Stimulated activated CD4-positive, alpha-beta T cell treated with anti-CD3 and anti-CD28 coated beads, Interleukin-12 subunit alpha, Interleukin-12 subunit beta, amount 100 ng/mL, for 48 hours (primary cell): ENCODE results near the gene FHAD1.

Source experiments
- DNase-seq, 3 donors: peaks; one replicate each; pipeline ENCODE4 v3.0.0-alpha.2; 2020; ENCODE audit warnings: low read depth in 2 of 3, low spot score in 1 of 3

FHAD1 gene

DNA sequence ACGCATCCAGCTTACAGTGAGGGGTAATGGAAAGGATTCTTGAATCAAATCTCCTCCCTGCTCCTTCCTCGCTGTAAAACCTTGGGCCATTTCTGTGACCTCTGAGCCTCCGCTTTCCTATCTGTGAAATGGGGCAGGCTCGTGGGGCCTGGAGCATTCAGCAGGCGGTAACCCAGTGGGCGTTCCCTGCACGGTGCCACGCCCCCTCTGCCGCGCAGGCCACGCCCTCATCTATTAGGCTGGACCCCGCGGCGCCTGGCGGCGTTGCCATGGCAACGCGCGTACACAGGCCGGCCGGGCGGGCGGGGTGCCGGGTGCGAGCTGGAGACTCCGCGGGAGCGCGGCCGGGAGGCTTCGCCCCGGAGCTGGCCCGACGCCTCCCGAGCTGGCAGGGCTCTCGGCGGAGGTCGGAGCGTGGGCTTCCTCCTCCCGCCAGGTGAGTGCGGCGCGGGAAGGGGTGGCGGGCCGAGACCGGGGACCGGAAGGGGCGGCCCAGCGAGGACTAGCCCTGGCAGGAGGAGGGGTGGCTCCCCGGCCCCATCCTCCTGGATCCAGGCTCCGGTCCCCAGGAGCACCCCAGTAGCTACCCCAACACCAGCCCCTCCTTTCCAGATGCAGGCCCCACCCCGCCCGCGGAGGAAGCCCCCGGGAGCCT is at the start of gene FHAD1:
Gene FHAD1 (plus strand): TSS at position 264 of the 655 bp plus-strand sequence. CDS start 4,562 bp downstream, outside the sequence.
- peak in 2 of 3 donors; percentile 29 to 34 for DNase-seq

DNA sequence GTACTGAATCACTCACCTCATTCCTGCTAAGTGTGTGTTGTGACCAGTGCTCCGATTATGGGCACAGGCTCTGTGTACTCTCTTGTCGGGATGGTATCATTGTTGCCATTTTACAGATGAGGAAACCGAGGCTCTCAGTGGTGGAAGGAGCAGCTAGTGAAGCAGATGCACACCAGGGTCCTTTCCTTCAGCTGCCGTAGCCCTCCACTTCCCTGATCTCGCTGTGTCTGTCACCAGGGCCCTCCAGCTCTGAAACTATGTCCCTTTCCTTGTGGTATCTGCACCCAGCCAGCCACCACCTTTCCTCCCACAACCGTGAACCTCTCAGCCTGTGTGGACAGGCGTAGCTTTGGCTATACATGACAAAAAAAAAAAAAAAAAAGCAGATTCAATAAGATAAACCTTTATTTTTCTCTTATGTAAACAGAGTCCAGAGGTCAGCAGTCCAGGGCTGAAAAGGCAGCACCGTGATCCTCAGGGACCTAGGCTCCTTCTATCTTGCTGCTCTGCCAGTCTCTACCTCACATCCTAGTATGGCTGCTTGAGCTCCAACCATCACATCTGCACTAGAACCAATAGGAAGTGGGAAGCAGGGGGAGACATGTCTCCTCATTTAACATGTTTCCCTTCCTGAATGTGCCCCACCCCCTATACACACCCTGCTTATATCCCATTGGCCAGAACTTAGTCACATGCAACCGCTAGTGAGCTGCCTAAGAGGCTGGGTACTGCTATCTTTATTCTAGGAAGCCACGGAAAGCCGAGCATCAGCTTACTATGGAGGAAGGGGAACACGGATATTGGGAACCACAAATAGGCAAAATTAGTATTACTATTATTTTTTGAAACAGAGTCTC is 49.2 kb upstream of the FHAD1 start:
- DNase-seq = no peak

DNA sequence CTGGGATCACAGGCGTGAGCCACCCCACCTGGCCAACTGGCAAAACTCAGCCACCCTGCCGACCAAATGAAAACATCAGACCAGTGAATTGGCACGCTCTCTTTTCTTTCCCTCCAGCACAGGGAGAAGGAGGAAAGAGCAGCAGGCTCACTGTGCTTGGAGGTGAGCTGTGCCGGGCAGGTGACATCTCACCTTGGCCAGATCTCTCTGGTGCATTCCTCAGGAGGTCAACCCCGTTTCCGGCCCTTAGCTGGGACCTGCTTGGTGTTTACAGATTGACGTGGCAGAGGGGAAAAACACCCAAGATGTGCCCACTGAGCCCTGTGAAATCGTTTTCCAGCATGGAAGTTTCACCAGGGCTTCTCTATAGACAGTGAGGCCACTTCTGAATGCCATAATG is 48.3 kb upstream of the FHAD1 start:
- no peak for DNase-seq

DNA sequence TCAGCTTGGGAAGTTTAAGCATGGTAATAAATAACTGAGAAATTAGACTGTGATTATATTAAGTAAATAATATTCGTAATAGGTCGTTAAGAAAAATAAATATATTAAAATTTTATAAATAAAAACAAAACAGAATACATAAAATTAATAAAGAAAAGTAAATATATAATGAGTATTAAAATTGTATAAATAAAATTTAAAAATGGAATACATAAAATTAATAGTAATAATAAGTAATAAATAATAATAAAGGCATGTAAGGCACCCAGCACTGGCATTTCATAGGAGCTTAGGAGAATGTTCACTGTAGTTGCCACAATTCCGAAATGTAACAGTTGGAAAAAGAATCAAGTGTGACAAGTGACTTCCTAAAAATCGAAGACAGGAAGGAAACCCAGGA is 45.8 kb upstream of the FHAD1 start:
- no peak for DNase-seq

DNA sequence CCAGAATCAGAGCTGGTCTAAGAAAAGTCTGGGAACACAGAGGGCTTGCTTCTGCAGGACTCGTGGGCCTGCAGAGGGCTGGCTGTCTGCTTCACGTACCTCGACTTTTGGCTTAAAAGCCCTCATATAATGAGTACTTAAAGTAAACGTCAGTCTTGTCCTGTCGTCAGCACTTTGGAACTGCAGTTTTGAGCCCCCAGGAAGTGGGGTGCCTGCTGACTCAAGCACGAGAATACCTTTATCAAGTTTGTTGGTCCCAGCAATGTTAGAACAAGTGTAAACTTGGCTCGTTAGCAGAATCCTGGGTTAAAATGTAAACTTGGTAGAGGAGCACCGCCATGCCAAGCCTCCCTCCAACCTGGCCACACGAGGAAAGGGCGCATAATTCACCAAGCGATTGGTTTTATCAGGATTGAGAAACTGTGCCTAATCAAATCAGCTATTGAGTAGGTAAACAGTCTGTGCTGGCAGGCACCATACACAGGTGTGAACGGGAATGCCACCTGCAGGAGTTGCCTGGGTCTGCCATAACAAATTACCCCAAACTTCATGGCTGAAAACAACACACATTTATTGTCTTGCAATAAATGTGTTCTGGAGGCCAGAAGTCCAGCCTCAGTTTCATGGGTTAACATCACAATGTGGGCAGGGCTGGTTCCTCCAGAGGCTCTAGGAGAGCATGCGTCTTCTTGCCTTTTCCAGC is 45.0 kb upstream of the FHAD1 start:
- no peak for DNase-seq

DNA sequence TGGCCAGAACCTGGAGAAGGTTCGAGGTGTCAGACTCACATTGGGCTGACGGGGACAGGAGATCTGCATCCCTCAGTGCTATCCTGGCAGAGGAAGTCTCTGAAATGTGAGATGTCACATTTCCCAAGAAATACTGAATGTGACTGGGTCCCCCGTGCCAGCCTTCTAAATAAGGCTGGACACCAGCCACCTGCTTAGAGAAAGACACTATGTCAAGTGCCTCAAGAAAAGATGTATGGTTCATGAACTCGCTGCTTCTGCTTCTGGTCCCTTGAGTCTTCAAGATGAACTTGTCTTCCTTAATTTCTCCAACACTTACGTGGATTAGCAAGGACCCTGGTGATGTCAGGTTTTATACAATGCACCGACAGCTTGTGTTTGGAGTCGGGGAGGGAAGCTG is 42.1 kb upstream of the FHAD1 start:
- DNase-seq = no peak

DNA sequence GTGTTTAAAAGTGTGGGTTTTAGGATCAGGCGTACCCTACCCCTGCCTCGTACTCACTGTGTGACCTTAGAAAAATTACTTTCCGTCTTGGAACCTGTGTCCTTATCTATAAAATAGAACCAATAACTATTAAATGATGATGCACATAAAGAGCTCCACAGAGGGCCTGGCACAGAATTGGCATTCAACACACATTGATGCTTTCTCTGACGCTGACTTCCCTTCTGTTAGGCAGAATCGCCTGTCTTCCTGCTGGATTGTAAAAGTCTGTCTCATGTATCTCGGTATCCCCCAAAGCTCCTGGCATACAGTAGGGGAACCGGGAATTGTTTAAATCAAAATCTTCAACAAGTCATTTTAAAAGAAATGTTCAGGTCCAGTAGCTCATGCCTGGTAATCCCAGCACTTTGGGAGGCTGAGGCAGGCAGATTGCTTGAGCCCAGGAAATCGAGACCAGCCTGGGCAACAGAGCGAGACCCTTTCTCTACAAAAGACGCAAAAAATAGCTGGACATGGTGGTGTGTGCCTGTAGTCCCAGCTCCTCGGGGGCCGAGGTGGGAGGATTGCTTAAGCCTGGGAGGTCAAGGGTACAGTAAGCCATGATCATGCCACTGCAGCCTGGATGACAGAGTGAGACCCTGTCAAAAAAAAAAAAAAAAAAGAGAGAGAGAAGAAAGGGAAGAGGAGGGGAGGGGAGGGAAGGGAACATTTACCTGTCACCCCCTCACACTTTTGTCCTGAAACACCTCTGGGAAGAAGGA is 41.3 kb upstream of the FHAD1 start:
- DNase-seq = no peak

DNA sequence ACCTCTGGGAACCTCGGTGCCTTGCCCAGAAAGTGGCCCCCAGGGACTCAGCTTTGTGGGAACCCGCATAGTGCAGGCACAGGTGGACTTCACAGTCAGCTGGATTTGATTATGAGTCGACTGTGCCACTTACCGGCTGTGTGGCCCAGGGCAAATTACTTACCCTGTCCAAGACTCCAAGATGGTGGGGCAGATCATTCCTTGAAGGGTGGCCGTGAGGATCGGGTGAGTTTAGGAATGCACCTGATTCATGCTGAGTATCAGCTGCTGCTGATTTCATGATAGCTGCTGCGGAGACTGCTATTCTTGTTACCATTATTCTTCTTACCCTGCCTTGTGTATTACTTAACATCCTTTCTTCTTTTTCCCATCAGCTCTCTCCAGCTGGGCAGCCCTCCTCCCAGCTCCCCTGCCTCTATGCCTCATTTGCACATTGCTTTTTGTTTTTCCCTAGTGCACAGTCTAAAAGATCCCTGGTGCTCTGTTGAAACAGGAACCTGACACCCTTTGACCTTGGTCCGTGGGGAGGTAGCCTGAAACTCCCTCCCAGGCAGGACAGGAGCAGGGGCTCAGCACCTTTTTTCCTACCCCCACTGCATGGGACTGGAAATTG is 40.5 kb upstream of the FHAD1 start:
- DNase-seq = no peak

DNA sequence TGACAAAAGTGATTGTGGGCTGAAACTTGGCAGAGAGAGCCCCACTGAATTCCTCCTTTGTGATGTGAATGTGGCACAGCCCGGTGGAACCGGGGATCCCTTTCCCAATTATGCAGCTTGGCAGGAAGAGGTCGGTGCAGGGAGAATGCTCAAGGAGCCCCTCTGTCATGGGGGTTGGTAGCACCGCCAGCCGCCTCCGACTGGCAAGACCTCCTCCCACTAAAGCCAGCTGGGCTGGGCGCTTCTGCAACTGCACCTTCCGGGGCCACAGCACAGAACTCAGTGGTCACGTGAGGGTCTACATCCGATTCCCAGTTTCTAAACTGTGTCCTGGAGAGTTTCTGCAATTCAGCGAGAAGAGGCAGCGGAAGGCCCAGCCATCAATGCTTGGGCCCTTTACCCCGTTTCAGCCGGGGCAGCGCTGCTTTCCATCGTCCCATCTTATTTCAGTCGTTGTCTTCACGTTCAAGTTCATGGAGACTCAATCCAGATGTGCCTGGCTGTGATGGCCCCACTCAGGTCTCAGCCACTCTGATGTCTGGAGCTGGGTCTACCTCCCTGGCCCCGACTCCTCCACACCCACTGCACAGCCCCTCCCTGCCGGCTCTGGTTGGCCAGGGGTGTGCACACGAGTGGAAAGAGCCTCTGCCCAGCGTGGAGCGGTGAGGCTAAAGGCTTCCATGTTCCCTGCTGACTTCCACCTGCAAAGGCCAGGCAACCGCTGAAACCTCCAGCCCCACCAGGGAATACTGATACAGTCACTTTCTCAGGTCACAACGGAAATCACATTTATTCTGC is 39.8 kb upstream of the FHAD1 start:
- no peak for DNase-seq

DNA sequence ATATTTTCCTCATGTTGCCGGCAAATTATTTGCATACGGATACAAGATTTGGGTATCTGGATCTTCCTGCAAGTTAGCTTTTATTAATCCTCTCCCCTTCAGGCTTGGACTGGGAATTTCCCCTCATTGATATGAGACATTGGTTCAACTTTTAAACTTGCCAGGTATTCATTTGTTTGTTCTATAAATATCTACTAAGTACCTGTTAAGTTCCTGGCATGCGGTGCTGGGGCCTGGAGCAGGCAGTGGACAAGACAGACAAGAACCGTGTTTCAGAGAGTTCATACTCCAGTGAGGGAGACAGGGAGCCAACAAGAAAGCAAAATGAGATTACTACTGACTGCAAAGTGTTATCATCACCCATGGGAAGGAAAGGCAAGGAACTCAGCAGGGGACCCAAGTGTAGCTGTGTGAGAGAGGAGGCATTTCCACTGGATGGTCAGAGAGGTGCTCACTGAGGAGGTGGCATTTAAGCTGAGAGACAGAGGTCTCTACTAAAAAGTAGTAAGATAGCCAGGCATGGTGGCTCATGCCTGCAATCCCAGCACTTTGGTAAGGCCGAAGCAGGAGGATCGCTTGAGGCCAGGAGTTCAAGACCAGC is 39.1 kb upstream of the FHAD1 start:
- no peak for DNase-seq

DNA sequence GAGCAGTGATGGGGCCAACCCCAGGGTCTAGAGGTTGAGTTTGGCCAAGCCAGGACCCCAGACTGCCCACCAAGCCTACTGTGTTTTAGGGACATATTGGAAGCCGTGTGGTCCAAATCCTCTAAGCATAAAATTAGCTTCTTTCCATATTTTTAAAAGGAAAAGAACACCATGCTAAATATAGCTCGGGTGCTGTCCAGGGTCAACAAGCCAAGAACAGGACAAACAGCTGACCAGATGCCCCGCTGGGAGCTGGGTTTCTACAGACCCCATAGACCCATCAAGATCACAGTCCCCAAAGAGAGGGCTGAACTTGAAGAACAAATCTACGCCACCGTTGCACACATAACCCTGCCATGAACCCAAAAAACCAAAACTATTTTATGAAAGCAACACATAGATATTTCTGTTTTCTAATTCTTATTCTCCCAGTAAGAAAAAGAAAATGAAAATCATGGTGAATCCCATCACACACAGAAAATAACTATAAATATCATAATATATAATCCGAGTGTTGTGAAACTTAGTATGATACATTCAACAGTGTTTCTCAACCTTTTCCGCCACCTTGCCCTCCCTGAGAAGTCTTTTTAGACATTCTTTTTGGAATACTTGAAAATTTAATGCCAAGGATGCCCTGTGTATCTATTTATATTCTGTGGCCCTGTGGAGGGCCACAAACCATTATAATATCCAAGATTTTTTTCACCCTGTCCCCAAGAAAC is 36.2 kb upstream of the FHAD1 start:
- DNase-seq = no peak

DNA sequence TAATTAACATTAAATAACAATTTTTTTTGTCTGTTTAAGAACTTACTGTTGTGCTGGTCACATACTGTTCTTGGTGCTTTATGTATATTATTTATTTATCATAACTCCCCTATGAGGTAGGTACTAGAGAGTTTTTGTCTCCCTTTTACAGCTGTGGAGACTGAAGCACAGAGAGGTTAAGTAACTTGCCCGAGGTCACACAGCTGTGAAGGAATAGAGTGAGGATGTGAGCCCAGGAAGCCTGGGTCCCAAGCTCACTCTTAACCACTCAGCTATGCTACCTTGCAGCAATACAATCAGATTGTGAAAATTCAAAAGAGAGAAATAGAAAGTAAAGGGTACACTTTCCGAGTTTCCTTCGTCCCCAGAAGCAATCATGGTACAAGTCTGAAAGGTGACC is 35.6 kb upstream of the FHAD1 start:
- DNase-seq = no peak

DNA sequence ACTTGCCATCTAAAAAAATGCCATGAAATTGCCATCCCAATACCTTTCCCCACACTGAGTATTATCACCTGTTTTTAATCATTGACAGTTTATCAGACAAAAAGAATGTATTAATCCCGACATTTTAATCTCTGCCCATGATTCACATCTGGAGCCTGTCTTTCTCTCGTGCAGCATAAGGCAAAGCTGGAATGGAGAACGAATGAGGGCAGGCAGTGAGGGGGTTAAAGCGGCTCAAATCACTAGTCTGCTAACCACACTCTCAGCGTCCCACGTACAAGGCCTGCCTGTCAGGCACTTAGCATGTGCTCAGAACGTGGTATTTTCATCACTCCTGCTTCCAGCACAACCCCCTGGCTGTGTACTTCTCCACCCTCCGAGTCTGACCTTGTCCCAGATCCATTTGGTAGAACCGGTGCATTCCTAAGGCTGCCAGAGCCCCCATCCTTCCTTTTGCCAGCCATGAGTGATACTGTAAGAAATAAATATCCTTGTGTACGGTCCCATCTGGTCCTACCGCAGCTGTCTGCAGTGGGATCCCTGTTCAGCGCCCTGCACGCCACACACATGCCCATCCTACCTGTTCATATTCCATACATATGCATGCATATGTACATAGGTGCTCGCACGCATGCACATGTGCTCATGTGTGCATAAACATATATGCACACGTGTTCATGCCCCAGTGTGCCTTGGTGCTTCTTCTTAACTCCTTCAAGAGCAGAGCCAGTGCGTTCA is 34.6 kb upstream of the FHAD1 start:
- no peak for DNase-seq

DNA sequence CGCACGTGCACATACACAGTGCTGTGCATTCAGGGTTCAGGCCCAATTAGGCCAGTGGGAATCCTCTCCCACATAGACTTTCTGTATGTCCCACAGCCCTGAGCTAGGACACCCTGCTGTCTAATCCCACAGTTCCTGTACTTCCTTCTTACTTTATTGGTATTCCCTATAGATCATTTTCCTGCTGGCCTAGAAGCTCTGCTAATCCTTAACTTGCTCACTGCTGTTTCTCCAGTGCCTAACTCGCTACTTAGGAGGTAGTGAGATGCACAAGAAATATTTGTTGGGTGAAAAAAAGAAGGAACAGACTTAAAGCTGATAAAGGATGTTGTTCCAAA is 34.1 kb upstream of the FHAD1 start:
- DNase-seq = no peak

DNA sequence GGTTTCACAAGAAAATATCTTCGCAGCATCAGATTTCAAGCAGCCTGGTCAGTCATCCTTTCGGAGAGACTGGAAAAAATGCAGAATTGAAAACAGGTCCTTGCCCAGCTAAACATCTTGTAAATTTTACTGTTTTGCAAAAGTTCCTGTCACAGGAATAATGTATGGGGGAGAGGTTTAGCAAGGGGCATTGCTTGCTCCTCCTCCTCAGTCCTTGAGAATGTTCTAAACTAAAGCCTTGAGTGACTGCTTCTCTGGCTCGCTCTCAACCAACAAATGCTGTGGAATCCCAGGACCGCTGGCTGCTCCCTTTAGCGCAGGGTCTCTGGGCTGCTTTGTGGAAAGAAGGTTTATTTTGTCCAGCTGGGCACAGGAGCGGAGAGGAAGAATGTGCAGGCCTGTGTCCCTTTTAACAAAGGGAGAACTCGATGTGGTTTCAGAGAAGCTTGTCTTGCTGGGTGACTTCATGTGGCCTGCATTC is 33.6 kb upstream of the FHAD1 start:
- no peak for DNase-seq

DNA sequence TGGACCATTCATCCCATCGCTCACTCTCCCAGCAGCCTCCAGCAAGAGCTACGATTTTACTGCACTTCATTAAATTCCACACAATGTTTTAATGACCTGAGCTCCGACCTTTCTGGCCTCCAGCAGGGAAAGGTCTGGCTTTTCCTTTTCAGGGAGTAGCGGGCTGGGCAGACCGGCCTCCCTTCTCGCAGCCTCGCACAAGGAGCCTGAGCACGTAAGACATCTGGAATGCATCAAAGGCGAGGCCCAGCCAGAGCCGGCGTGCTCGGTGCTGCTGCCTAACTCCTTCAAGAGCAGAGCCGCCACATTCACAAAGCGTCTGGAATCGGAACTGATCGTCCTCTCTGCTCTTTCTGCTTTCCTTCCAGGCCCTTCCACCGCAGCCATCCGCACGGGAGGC is 32.5 kb upstream of the FHAD1 start:
- DNase-seq = no peak

DNA sequence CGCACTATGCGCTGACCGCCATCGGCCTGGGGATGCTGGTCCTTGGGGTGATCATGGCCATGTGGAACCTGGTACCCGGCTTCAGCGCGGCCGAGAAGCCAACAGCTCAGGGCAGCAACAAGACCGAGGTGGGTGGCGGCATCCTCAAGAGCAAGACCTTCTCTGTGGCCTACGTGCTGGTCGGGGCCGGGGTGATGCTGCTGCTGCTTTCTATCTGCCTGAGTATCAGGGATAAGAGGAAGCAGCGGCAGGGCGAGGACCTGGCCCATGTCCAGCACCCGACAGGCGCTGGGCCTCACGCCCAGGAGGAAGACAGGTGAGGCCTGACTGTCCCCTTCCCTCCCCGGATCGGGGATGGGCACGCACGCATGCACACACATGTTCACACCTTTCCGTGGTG is 31.9 kb upstream of the FHAD1 start:
- DNase-seq = no peak

DNA sequence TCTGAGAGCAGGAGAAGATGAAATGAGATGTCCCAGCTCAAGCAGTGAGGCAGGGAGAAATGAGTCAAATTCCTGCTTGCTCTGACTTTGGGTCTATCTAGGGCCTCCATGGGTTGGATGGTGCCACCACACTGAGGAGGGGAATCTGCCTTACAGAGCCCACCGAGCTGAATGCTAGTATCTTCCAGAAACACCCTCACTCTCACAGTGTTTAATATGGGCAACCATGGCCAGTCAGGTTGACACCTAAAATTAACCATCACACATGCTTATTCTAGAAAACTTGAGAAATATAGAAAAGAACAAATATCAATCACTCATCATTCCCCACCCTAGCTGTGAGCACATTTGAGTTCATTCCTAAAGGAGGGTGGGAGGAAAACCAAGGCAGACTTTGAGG is 29.4 kb upstream of the FHAD1 start:
- no peak for DNase-seq
